ENCODE data around the gene MYG1.
A peak's percentile ranks its signal among the peaks of the same experiment; 100 is the strongest.
"Not testable (repeated sequence)": the region's sequence is repeated elsewhere in the genome, so short reads cannot be mapped to it uniquely, and the experiment has no call there.

The MYG1 gene

GRCh38 chr12:53327435-53328042 is 28.0 kb downstream of the MYG1 start:
- no peak overlapping the region for H3K4me3 ChIP-seq (ENCODE audit: low read length)
- TF ChIP-seq, protein P1, sequence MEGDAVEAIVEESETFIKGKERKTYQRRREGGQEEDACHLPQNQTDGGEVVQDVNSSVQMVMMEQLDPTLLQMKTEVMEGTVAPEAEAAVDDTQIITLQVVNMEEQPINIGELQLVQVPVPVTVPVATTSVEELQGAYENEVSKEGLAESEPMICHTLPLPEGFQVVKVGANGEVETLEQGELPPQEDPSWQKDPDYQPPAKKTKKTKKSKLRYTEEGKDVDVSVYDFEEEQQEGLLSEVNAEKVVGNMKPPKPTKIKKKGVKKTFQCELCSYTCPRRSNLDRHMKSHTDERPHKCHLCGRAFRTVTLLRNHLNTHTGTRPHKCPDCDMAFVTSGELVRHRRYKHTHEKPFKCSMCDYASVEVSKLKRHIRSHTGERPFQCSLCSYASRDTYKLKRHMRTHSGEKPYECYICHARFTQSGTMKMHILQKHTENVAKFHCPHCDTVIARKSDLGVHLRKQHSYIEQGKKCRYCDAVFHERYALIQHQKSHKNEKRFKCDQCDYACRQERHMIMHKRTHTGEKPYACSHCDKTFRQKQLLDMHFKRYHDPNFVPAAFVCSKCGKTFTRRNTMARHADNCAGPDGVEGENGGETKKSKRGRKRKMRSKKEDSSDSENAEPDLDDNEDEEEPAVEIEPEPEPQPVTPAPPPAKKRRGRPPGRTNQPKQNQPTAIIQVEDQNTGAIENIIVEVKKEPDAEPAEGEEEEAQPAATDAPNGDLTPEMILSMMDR (IDR thresholded peaks at IDR 0.05; ENCODE audit: insufficient read depth, low read depth, low read length, missing control alignments): peak; percentile 19
- no peak for DNase-seq (ENCODE audit: low read depth)

DNA sequence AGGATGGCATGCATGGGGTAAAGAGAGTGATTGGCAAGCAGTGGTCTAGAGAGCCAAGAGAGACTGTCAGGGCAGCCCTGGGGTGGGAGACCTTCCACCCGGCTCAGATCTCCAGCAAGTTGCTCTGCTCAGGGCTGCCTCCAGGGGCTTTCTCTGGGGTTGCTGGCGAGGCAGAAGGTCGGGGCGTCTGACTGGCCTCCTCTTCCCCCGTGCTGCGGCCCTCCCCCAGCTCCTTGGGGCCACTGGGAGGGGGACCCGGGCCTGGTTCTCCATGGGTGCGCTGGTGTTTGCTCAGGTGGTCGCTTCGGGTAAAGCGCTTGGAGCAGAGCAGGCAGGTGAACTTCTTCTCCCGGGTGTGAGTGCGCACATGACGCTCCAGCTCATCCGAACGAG is 28.5 kb downstream of the MYG1 start:
- no peak overlapping the region for H3K4me3 ChIP-seq (ENCODE audit: low read length)
- DNase-seq (ENCODE audit: low read depth): no peak
- TF ChIP-seq, protein P1 (IDR thresholded peaks at IDR 0.05; ENCODE audit: insufficient read depth, low read depth, low read length, missing control alignments): no peak

DNA sequence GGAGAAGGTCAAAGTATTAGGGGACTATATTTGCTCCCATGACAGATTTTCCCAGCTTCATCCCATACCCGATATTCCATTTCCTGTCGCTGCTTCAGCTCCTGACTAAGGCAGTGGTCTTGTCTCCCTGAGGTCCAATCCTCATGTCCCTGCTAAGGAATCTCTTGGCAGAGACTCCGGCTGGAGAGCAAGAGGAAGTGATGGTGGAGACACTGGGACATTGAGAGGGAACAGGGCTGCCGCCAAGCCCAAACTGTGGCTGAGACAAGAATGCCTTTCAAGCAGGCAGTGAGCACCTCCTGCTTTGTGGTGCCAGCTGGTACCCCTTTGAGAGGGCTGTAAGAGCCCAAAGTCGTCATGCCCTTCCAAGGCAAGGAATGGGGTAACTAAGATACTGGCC is 31.2 kb downstream of the MYG1 start:
- TF ChIP-seq, protein P1 (IDR thresholded peaks at IDR 0.05; ENCODE audit: insufficient read depth, low read depth, low read length, missing control alignments): no peak
- DNase-seq (ENCODE audit: low read depth): no peak
- H3K4me3 ChIP-seq (ENCODE audit: low read length): no peak overlapping the region

- DNase-seq (ENCODE audit: low read depth); H3K4me3 ChIP-seq (ENCODE audit: low read length): not testable (repeated sequence)
Measured at GRCh38 chr12:53332339-53332738, 32.8 kb downstream of the MYG1 start.

- DNase-seq (ENCODE audit: low read depth): no peak
- no peak overlapping the region for H3K4me3 ChIP-seq (ENCODE audit: low read length)
- TF ChIP-seq, protein P1 (IDR thresholded peaks at IDR 0.05; ENCODE audit: insufficient read depth, low read depth, low read length, missing control alignments): no peak
Measured at GRCh38 chr12:53332744-53333143, 33.2 kb downstream of the MYG1 start.

DNA sequence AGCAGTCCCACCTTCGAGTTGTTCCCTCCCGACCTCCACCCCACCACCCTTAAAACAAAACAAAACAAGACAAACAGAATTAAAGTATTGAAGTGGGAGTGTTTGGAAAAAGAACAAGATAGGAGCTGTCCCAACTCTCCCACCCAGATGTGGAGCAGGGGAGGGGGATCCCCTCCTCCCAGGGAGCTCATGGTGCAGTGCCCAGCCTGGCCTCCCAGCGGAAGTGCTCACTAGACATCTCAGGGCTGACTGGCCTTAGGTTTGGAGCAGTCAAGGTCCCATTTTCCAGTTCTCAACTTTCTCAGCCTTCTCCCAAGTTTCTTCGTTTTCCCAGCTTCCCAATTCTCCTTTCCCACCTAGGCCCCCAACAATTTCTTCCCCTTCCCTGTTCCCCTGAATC is 33.8 kb downstream of the MYG1 start:
- no peak overlapping the region for H3K4me3 ChIP-seq (ENCODE audit: low read length)
- TF ChIP-seq, protein P1 (IDR thresholded peaks at IDR 0.05; ENCODE audit: insufficient read depth, low read depth, low read length, missing control alignments): no peak
- DNase-seq (ENCODE audit: low read depth): no peak

- DNase-seq (ENCODE audit: low read depth): no peak
- H3K4me3 ChIP-seq (ENCODE audit: low read length): no peak overlapping the region
- TF ChIP-seq, protein P1 (IDR thresholded peaks at IDR 0.05; ENCODE audit: insufficient read depth, low read depth, low read length, missing control alignments): no peak
Measured at GRCh38 chr12:53333845-53334244, 34.4 kb downstream of the MYG1 start.
